Left lung (tissue), 10 donors: Measurements from ENCODE around the gene PLEKHJ1. TPM values are rescaled to one million over a fixed set of nuclear protein-coding genes. Genes with fewer than 3 reads are reported as not detected.

Experiments
- ATAC-seq: fragments of 200-7000 bp; cut with Tn5 transposase; one replicate; pipeline ENCODE4 v1.9.1; 2020; ENCODE audit warnings: moderate library complexity
- DNase-seq, 4 donors: peaks; one replicate each; pipeline ENCODE4 v3.0.0-alpha.2; 2013 to 2020
- H3K27ac ChIP-seq, 2 donors: fragments of 200-600 bp; sonication (generic) in 1 of 2; one replicate each; pipeline versions ENCODE4 v1.5.0 to v1.8.0; 2020 to 2021
- H3K27me3 ChIP-seq, 2 donors: fragments of 200-600 bp; sonication (generic) in 1 of 2; one replicate each; pipeline versions ENCODE4 v1.5.0 to v1.8.0; 2020 to 2021
- H3K36me3 ChIP-seq, 2 donors: fragments of 200-600 bp; sonication (generic) in 1 of 2; one replicate each; pipeline versions ENCODE4 v1.5.0 to v1.8.0; 2020 to 2021
- H3K4me1 ChIP-seq, 2 donors: fragments of 200-600 bp; one replicate each; pipeline ENCODE4 v1.8.0; 2021
- H3K4me3 ChIP-seq, 2 donors: fragments of 200-600 bp; sonication (generic) in 1 of 2; one replicate each; pipeline versions ENCODE4 v1.5.0 to v1.8.0; 2020 to 2021; ENCODE audit warnings: mild to moderate bottlenecking in 1 of 2
- H3K9me3 ChIP-seq, 2 donors: fragments of 200-600 bp; sonication (generic) in 1 of 2; one replicate each; pipeline versions ENCODE4 v1.5.0 to v1.8.0; 2020 to 2021
- intact Hi-C, 2 donors: fragments of 100-400 bp; cut with DNase I; formaldehyde crosslinking; loops; one replicate each; pipeline versions ENCODE4 v1.11.2 to v1.14.2; 2022
- polyA plus RNA-seq, 6 donors: library from polyadenylated mRNA; unstranded; fragments of 120-200 nt; gene quantifications; one replicate each; pipeline ENCODE4 v1.2.1, GENCODE V29; 2013; ENCODE audit not compliant: insufficient read length in 6 of 6
- total RNA-seq, 2 donors: library from RNA; stranded (reverse); fragmentation: NEBNext Ultra II Directional; extraction: Animal tissue kit (Norgen Biotek cat#: 25700); gene quantifications; one replicate each; pipeline ENCODE4 v1.2.1, GENCODE V29; 2021
- TF ChIP-seq, protein P1 (sequence below), 2 donors: fragments of 200-600 bp; sonication (generic) in 1 of 2; IDR thresholded peaks; one replicate each; pipeline versions ENCODE4 v1.5.0 to v1.8.0; 2021; ENCODE audit warnings: antibody characterized with exemption in 2 of 2
- donor health status: DM: no; HTN: yes; CAD: no.
- donor health status: DM: no; HTN: no; CAD: no.

Gene PLEKHJ1
- total and polyA plus RNA-seq, 8 donors, result 44.0 to 74.4 (median 56.5) TPM

- no peak overlapping the region for H3K4me3 ChIP-seq
- H3K27me3 ChIP-seq, result peaks cover 53 to 60% of the 10 kb centered on the region in 2 donors
- no peaks in the 10 kb centered on the region for H3K9me3 ChIP-seq
- no peak for DNase-seq
- no peak for ATAC-seq
- TF ChIP-seq, protein P1, sequence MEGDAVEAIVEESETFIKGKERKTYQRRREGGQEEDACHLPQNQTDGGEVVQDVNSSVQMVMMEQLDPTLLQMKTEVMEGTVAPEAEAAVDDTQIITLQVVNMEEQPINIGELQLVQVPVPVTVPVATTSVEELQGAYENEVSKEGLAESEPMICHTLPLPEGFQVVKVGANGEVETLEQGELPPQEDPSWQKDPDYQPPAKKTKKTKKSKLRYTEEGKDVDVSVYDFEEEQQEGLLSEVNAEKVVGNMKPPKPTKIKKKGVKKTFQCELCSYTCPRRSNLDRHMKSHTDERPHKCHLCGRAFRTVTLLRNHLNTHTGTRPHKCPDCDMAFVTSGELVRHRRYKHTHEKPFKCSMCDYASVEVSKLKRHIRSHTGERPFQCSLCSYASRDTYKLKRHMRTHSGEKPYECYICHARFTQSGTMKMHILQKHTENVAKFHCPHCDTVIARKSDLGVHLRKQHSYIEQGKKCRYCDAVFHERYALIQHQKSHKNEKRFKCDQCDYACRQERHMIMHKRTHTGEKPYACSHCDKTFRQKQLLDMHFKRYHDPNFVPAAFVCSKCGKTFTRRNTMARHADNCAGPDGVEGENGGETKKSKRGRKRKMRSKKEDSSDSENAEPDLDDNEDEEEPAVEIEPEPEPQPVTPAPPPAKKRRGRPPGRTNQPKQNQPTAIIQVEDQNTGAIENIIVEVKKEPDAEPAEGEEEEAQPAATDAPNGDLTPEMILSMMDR (IDR thresholded peaks at IDR 0.05), result no peak
- H3K27ac ChIP-seq, result no peak overlapping the region
- intact Hi-C loops, result no loop called here
- H3K36me3 ChIP-seq, result peaks cover 0 to 23% of the 10 kb centered on the region in 2 donors
- H3K4me1 ChIP-seq, result peaks cover 23 to 42% of the 10 kb centered on the region in 2 donors
Measured at GRCh38 chr19:2252055-2252796, 16.1 kb upstream of the PLEKHJ1 start.

DNA sequence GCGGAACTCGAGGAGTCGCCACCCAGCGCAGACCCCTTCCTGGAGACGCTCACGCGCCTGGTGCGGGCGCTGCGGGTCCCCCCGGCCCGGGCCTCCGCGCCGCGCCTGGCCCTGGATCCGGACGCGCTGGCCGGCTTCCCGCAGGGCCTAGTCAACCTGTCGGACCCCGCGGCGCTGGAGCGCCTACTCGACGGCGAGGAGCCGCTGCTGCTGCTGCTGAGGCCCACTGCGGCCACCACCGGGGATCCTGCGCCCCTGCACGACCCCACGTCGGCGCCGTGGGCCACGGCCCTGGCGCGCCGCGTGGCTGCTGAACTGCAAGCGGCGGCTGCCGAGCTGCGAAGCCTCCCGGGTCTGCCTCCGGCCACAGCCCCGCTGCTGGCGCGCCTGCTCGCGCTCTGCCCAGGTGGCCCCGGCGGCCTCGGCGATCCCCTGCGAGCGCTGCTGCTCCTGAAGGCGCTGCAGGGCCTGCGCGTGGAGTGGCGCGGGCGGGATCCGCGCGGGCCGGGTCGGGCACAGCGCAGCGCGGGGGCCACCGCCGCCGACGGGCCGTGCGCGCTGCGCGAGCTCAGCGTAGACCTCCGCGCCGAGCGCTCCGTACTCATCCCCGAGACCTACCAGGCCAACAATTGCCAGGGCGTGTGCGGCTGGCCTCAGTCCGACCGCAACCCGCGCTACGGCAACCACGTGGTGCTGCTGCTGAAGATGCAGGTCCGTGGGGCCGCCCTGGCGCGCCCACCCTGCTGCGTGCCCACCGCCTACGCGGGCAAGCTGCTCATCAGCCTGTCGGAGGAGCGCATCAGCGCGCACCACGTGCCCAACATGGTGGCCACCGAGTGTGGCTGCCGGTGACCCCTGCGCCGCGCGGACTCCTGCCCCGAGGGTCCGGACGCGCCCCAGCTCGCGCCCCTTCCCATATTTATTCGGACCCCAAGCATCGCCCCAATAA is 15.3 kb upstream of the PLEKHJ1 start:
- TF ChIP-seq, protein P1 (IDR thresholded peaks at IDR 0.05), result no peak
- intact Hi-C loops, result no loop called here
- ATAC-seq (no peak), DNase-seq (no peak)
- Histone ChIP-seq H3K27ac (no peak overlapping the region), H3K4me3 (no peak overlapping the region), H3K36me3 (peaks cover 0 to 31% of the 10 kb centered on the region in 2 donors), H3K4me1 (peaks cover 23 to 47% of the 10 kb centered on the region in 2 donors), H3K9me3 (no peaks in the 10 kb centered on the region), H3K27me3 (peaks cover 53 to 60% of the 10 kb centered on the region in 2 donors)

DNA sequence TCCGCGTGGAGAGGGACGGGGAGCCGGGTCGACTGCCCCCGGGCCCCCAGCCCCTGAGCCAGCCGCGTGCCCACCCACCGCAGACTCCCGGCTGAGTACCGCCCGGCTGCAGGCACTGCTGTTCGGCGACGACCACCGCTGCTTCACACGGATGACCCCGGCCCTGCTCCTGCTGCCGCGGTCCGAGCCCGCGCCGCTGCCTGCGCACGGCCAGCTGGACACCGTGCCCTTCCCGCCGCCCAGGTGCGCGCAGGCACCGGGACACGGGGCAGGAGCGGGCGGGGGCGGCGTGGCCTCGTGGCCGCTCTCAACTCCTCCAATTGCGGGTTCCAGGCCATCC is 14.6 kb upstream of the PLEKHJ1 start:
- peaks cover 0 to 38% of the 10 kb centered on the region in 2 donors for H3K36me3 ChIP-seq
- H3K4me3 ChIP-seq, result no peak overlapping the region
- no peak for DNase-seq
- TF ChIP-seq, protein P1 (IDR thresholded peaks at IDR 0.05), result no peak
- H3K27ac ChIP-seq, result no peak overlapping the region
- peaks cover 23 to 47% of the 10 kb centered on the region in 2 donors for H3K4me1 ChIP-seq
- no peaks in the 10 kb centered on the region for H3K9me3 ChIP-seq
- no peak for ATAC-seq
- H3K27me3 ChIP-seq, result peaks cover 53 to 60% of the 10 kb centered on the region in 2 donors
- intact Hi-C loops, result no loop called here

GRCh38 chr19:2249880-2250765 is 14.0 kb upstream of the PLEKHJ1 start:
- H3K27me3 ChIP-seq, result peaks cover 53 to 56% of the 10 kb centered on the region in 2 donors
- no peak for ATAC-seq
- peaks cover 0 to 44% of the 10 kb centered on the region in 2 donors for H3K36me3 ChIP-seq
- H3K27ac ChIP-seq, result no peak overlapping the region
- intact Hi-C loops, result no loop called here
- H3K9me3 ChIP-seq, result no peaks in the 10 kb centered on the region
- TF ChIP-seq, protein P1 (IDR thresholded peaks at IDR 0.05), result no peak
- DNase-seq, result no peak
- H3K4me3 ChIP-seq, result no peak overlapping the region
- peaks cover 23 to 47% of the 10 kb centered on the region in 2 donors for H3K4me1 ChIP-seq
